Measurements from ENCODE around the gene ANKRD9.
"Not testable (repeated sequence)": the region's sequence is repeated elsewhere in the genome, so short reads cannot be mapped to it uniquely, and the experiment has no call there.

The ANKRD9 gene

GRCh38 chr14:102509746-102510615 lies at the start of gene ANKRD9:
Gene ANKRD9 (minus strand): TSS chr14:102509776. CDS start chr14:102507889, 1,887 bp downstream.
- DNase-seq, result peak; percentile 91

- no peak for DNase-seq
Observed at GRCh38 chr14:102558556-102558955, 49.0 kb upstream of the ANKRD9 start.

DNA sequence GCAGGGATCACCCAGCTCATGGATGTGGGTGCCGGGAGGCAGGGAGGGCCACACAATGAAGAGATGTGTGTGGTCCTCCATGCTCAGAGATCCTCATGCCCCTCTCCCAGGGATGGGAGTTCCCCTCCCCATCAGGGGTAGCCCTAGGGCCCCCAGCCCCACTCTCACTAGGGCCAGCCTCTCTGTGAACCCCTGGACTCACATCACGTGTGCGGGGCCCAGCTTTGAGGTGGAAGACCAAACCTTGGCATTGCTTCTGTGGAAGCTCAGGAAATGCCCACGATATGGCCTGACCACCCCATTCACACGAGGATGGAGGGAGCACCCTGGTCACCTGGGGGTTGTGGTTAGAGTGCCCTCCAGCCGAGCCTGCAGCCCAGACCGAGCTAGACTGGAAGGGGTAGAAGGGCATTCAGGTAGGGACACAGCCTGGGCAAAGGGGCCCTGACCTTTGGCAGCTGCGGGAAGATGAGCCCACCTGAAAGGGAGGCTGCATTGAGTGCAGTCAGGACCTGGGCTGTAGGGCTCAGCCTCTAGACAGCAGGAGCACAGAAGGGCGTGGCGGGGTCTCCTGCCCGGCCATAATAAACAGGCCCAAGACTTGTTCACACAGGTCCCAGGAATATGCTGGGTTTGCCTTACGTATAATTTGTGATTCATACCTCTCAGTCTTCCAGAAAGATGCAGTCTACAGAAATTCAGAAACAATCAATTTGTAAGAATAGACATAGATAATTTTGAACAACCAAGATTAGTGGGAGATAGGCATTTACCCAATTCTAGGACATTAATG lies 48.1 kb upstream of the ANKRD9 start:
- no peak for DNase-seq

- no peak for DNase-seq
Observed at GRCh38 chr14:102556098-102556677, 46.6 kb upstream of the ANKRD9 start.

DNA sequence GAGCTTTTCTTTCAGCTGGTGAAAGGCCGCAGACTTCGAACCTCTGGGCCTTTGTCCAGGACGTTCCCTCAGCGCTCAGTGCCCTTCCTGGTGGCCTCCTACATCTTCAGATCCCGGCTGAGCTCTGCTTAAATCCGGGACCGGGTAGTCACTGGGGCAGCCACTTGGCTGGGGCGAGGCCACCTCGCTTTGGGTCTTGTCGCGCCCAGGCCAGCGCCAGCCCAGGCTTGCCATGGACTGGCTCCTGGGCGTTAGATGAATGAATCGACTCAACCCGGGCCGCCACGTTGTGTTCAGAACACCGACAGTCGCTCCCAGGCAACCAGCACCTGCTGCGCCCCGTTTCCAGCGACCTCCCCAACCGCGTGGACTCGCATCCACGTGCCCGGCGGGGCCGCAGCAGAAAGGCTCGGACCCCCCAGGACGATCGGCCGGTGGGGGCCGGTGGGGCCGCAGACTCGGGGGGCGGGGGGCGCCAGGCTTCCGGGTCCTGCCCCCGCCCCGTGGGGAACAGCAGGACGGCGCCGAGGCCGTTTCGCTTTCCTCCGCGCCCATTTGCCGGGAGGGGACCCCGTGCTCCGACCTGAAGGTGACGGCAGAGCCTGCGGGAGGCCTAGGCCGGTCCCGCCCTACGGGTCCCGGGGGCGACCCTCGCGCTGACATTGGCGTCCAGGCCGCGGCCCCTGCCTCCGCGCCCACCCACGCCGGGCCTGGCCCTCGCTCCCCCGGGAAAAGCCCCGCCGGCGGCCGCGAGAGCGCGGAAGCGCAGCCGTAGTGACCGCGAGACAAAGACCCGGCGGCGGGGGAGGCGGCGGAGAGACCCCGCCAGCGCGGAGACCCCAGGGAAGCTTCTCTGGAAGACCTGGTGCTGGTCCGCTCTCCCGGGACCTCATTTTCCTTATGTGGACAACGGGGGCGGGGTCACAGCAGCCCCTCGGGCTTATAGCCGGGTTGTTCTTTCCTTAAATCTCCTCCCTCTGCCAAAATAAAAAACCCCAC lies 45.5 kb upstream of the ANKRD9 start:
- DNase-seq, result peak; percentile 19

GRCh38 chr14:102551995-102552705 lies 42.6 kb upstream of the ANKRD9 start:
- DNase-seq, result no peak

DNA sequence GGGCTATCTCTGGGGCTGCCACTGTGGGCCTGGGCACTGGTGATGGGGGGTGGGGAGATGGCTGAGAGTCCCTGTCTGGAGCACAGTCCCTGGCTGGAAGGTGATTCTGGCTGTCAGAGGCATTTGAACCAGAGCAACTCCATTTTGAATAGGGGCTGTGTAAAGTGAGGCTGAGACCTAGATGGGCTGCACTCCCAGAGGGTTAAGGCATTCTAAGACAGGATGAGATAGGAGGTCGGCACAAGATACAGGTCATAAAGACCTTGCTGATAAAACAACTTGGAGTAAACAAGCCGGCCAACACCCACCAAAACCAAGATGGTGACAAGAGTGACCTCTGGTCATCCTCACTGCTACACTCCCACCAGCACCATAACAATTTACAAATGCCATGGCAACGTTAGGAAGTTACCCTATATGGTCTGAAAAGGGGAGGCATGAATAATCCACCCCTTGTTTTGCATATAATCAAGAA lies 41.4 kb upstream of the ANKRD9 start:
- DNase-seq, result not testable (repeated sequence)

DNA sequence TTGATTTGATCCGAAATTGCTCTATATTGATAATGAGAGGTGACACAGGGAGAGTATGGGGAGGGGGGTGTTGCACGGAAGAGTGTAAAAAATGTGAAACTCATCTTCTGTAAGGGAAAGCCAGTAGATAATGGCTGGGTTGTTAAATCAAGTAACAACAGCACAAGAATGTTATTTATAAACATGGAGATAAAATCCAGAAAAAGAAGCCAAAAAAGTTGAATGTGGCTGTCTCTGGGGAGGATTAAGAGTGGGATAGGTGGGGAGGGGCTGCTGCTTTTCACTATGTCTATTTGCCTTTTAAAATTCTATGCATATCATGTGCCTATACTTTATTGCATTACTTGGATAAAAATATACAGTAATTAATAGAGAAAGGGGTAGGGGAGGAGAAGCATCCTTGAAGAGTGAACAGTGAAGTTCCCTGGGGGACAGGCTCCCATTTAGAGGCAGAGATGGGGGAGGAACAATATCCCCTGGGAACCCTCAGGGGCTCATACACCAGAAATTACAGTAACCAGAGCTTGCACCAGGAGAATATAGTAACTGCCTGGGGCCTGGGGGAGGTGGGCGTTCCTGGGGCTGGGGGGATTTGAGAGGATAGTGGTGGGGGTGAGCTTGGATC lies 39.2 kb upstream of the ANKRD9 start:
- DNase-seq, result no peak

DNA sequence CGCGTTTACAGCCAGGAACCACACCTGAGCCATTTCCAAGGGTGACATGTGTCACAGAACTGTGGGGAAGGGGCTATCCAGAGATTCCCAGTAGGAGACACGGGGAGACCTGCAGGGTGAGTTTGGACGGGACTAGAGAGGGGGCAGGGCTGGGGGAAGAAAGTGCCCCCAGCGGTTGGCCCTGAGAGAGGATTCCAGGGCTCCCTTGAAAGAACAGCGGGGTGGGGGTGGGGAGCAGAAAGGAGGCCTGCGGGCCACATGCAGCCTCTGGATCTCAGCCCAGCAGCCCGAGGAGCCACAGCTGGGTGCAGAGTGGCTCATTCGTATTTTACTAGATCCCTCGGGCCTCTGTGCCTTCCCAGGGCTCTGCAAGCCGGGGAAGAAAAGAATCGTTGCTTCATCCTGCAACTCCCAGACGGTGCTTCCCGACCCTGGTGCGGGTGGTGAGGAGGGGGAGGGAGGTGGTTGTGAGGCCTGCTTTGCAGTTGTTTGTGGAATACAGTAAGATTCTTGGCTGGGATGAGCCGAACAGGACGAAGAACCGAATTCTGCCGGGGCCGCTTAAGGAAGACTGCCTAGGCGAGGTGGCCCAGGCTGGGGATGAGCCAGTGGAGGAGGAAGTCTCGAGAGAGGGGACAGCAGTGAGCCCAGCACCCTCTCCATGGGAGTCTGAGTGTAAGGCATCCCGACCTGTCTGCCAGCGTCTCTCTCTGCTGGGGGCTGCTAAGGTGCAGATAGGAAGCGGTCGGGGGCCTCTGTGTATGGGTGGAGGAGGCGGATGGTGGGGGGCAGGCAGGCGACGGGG lies 36.1 kb upstream of the ANKRD9 start:
- DNase-seq, result no peak

GRCh38 chr14:102544747-102545460 lies 35.3 kb upstream of the ANKRD9 start:
- no peak for DNase-seq

- DNase-seq, result no peak
Observed at GRCh38 chr14:102544046-102544746, 34.6 kb upstream of the ANKRD9 start.

- DNase-seq, result no peak
Observed at GRCh38 chr14:102541771-102542170, 32.2 kb upstream of the ANKRD9 start.

DNA sequence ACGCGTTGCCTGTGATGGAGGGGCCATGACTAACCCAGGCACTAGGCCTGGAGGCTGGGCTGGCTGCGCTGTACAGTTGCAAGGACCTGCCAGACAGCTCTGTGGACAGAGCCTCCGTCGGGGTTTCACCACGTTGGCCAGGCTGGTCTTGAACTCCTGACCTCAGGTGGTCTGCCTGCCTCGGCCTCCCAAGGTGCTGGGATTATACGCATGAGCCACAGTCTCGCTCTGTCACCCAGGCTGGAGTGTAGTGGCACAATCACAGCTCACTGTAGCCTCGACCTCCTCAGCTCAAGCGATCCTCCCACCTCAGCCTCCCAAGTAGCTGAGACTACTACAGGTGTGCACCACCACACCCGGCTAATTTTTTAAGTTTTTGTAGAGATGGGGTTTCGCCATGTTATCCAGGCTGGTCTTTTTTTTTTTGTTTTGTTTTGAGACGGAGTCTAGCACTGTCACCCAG lies 31.5 kb upstream of the ANKRD9 start:
- not testable (repeated sequence) for DNase-seq

DNA sequence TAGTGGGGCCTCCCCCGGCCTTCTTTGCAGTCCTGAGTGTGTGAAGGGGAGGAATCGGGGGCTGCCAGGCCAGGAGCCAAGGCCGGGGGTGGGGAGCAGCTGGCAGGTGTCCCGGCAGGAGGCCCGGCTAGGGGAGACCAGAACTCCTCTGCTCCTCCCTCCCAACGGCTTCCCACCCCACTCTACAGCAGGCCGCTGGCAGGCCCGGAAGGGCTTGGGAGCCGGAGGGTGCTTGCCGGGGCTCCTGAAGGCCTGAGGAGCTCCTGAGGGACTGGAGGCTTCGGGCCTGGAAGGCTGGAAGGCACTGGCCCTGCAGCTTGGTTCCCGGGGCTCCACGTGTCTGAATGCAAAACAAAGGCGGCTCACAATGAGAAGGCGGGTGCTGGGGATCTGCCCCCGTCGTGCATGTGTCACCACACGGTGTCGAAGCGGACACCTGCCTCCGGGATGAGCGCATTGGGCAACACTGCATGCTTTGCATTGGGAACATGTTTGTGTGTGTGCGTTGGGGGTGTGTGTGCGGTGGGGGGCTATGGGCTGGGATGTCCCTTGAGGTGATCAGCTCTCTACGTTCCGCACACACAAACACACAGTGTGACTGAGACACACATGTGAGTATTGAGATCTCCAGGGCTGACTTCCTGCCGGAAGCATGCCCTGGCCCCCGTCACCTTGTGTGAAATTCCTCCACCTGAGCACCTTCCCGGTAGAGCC lies 30.9 kb upstream of the ANKRD9 start:
- no peak for DNase-seq

DNA sequence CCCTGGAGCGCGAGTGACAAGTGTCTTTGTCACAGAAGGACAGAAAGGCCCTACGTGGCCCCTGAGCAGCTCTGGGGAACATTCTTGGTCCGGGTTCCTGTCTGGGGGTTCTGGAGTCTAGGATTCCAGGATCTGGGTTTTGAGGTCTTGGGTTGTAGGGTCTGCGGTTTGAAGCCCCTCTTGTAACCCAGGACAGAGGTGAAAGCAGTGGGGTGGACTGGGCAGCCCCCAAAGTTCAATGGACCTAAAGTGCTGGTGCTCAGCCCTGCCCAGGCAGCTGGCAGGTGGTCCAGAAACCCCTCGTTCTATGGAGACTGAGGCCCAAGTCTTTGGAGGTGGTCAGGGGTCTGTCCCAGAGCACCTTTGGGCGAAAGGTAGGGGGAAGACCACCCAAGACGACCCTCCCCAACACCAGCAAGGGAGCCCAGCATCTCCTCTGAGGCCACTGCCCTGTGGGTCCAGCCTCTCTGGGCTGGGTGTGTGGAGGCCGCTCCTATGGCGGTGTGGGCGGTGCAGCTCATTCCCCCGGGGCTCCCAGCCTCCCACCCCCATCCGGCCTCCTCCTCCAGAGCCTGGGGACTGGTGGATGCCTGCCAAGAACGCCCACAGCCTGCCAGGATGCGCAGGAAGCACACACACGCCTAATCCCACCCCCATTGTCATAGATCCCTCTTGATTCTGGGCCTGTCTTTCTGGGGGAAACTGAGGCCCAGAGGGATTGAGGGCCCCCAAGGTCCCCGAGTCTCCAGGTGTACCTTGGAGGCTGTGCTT lies 30.2 kb upstream of the ANKRD9 start:
- no peak for DNase-seq

DNA sequence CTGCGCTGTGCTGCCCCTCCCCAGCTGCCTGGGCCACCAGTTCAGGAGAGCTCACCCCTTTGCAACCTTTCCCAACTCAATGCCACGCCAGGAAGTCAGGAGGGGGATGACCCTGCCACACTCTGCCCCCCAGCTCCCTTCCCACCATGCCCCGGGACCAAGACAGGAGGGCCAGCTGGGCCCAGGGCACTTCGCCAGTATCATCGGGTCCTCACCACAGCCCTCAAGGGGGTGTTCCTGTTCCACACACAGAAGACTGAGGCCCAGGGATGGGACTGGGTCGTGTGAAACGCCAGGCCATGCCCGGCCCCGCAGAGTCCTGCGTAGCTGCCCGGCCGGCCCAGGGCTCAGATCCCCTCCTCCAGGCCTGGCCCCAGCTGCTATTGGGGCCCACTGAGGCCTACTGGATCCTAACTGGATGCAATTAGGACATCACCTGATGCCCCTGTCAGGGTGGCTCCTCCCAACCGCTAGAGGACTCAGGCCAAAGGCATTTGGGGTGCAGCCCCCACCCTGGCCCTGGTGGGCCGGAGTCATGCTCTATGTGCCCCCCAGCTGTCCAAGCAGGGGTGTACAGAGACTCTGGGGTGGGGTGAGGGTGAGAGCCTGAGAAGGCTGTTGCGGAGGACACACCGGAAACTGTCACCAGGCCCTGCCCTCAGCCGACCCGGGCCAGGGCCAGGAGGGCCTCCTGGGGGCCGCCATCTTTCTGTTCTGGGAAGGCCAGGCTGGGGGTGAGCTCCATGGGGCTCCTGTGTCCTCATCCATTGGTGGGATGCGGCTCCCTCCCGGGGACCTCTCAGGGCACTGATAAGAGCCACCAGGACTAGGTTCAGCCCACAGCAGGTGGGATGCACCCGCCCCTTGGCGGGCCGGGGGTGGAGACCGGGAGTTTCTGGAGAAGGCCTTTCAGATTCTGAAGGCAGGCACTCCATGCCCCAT lies 29.3 kb upstream of the ANKRD9 start:
- DNase-seq, result no peak
